ENCODE results near the gene BAD. TPM values are rescaled to one million over a fixed set of nuclear protein-coding genes. Genes with fewer than 3 reads are reported as not detected.

The BAD gene
- total RNA-seq, 2 experiments from 2014 or later = 21.2 to 74.2 TPM

- CTCF ChIA-PET (ENCODE audit: unreplicated experiment) = interaction anchor here (1.3 kb wide), 1 partner anchor 11 kb away, joined by 3 read pairs; no protein-coding TSS in a partner anchor
Observed at GRCh38 chr11:64281957-64282770, 2.3 kb downstream of the BAD start.

GRCh38 chr11:64278576-64279190 lies 5.8 kb downstream of the BAD start:
- Histone ChIP-seq H2AFZ (ENCODE audit: low read length) (no peak overlapping the region), H3K27ac (ENCODE audit: low read depth, low read length, poor library complexity, severe bottlenecking) (no peak overlapping the region), H4K20me1 (ENCODE audit: insufficient read depth, low read length) (no peaks in the 10 kb centered on the region), H3K36me3 (ENCODE audit: insufficient read depth, low read length) (peaks cover 18% of the 10 kb centered on the region), H3K79me2 (ENCODE audit: insufficient read depth, low read depth, low read length) (no peaks in the 10 kb centered on the region), H3K9me2 (ENCODE audit: insufficient read depth, low read length) (no peaks in the 10 kb centered on the region), H3K4me2 (ENCODE audit: low read length) (no peak overlapping the region), H3K9me3 (ENCODE audit: low read length) (no peaks in the 10 kb centered on the region), H3K4me3 (ENCODE audit: low read depth, low read length, poor library complexity, severe bottlenecking) (no peak overlapping the region), H3K4me1 (ENCODE audit: insufficient read depth, low read length, poor library complexity, severe bottlenecking) (no peaks in the 10 kb centered on the region)
- no TSS peak for BruUV-seq (replicated peaks)
- POLR2A ChIA-PET = no interaction called here
- CTCF ChIA-PET (ENCODE audit: unreplicated experiment) = no interaction called here
- DNase-seq (ENCODE audit: low spot score) = no peak
- no peak for TF ChIP-seq CTCF (conservative IDR thresholded peaks at IDR 0.05; ENCODE audit: low read length)
- TF ChIP-seq EZH2phosphoT487 (IDR thresholded peaks at IDR 0.05; ENCODE audit: borderline replicate concordance, low read depth, low read length) = no peak
- intact Hi-C loops (cut with micrococcal nuclease; ENCODE audit: unreplicated experiment) = no loop called here

More at GRCh38 chr11:64281957-64282770, 2.3 kb downstream of the BAD start:
- Histone ChIP-seq H3K4me1 (ENCODE audit: insufficient read depth, low read length, poor library complexity, severe bottlenecking) (peaks cover 14% of the 10 kb centered on the region), H3K4me3 (ENCODE audit: low read depth, low read length, poor library complexity, severe bottlenecking) (no peak overlapping the region), H3K27ac (ENCODE audit: low read depth, low read length, poor library complexity, severe bottlenecking) (no peak overlapping the region), H3K9me2 (ENCODE audit: insufficient read depth, low read length) (no peaks in the 10 kb centered on the region), H2AFZ (ENCODE audit: low read length) (no peak overlapping the region), H4K20me1 (ENCODE audit: insufficient read depth, low read length) (no peaks in the 10 kb centered on the region), H3K79me2 (ENCODE audit: insufficient read depth, low read depth, low read length) (no peaks in the 10 kb centered on the region), H3K9me3 (ENCODE audit: low read length) (no peaks in the 10 kb centered on the region), H3K36me3 (ENCODE audit: insufficient read depth, low read length) (peaks cover 6% of the 10 kb centered on the region), H3K4me2 (ENCODE audit: low read length) (no peak overlapping the region)
- TF ChIP-seq EZH2phosphoT487 (IDR thresholded peaks at IDR 0.05; ENCODE audit: borderline replicate concordance, low read depth, low read length) (no peak), CTCF (conservative IDR thresholded peaks at IDR 0.05; ENCODE audit: low read length) (no peak)
- DNase-seq (ENCODE audit: low spot score) = no peak
- POLR2A ChIA-PET = interaction anchor here (2.6 kb wide), 1 partner anchor 75 kb away, joined by 8 read pairs; the partner anchor contains the start of gene FERMT3
- no TSS peak for BruUV-seq (replicated peaks)
- intact Hi-C loops (cut with micrococcal nuclease; ENCODE audit: unreplicated experiment) = no loop called here

Measured in OCI-LY7 (cell line).